Stromal cell of bone marrow (primary cell): ENCODE data around the gene CLEC4G.
"Not testable (repeated sequence)": the region's sequence is repeated elsewhere in the genome, so short reads cannot be mapped to it uniquely, and the experiment has no call there.

Experiments used
- DNase-seq: peaks from one replicate; pipeline ENCODE4 v3.0.0-alpha.2; 2012; ENCODE audit warnings: low read depth

Gene CLEC4G

DNA sequence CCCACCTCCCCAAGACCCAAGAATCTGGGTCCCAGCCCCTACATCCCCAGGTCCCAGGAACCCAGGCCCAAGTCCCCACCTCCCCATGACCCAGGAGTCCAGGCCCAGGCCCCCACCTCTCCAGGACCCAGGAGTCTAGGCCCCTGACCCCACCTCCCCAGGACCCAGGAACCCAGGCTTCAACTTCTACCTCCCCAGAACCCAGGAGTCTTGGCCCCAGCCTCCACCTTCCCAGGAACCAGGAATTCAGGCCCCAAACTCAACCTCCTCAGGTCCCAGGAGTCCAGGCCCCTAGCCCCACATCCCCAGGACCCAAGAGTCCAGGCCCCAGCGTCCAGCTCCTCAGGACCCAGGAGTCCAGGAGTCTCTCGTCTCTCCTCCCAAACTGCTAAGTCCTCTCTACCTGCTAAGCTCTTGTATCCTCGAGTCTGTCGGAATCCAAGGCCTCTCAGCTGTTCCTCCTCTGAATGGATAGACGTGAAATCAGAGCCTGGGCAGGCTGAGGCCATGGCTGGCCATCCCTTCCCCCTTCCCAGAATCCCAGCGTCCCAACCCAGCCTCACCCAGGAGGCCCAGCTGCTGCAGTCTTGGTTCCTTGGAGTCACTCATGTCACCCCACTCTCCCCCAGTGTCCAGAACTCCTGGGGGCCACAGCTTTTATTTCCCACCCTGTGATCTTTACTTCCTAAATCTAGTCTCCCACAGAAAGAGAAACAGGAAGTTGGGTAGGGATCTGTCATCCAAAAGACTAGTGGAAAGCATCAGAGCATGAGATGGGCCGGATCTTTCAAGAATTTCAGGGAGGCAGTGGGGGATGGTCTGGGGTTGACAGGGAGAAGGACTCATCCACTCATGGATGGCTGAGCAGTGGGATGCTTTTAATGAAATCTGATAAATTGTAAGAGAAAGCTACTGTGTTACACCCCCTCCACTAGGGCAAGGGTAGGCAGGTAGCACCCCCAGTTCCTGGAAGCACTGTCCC is 15.3 kb upstream of the CLEC4G start, which contains the start of gene CD209:
CD209 (minus strand) TSS at position 632 of the 982 bp plus-strand sequence; CDS start at position 609, 23 bp downstream.
- DNase-seq = no peak

DNA sequence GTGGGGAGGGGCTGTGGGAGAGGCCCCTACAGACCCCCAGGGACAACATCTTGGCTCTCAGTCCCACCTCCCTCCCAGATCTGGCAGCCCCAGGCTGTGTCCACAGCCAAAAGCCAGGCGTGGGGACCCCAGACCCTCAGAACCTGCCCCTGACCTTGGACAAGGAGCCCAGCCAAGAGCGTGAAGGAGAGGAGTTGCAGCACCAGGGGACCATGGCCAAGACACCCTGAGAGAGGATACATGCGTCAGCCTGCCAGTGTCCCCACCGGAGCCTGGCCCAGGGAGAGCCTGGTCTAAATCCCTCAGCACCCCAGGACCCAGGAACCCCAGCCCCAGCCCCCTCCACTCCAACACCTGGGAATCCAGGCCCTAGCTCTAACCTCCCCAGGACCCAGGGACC is 14.4 kb upstream of the CLEC4G start:
- DNase-seq = not testable (repeated sequence)

GRCh38 chr19:7744871-7745650 is 13.2 kb upstream of the CLEC4G start:
- DNase-seq = no peak

GRCh38 chr19:7744199-7744786 is 12.4 kb upstream of the CLEC4G start:
- no peak for DNase-seq

DNA sequence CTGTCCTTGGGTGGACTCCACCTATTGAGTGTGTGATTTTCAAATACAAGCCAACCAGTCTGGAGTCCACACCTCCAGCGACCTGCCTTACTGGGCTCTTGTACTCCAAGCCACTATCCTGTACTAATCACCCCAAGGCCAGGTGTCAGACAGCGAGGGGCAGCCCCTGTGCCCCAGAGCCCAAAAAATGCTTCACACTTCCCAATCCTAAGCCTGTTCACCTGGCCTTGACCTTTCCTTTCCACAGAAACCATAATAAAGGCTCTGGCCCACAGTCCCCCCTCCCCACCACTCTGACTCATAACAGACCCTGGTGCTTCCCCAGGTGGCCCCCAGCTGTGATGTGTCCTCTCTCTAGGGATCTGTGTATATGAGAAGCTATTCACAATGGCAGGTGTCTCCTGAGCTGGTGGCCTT is 11.5 kb upstream of the CLEC4G start:
- no peak for DNase-seq

DNA sequence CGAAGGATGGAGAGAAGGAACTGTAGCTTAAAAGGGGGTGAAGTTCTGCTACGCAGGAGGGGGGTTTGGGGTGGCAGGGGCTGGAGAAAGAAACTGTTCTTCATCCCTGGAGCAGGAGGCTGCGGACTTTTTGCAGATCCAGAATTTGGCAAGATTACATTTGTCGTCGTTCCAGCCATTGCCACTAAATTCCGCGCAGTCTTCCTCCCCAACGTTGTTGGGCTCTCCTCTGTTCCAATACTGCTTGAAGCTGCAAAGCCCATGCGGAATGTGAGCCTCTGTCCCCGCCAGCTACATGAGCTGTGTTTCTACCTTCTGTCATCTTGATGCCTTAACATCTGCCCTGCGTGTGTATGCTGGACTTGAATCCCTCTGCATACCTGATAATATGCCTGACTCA is 11.1 kb upstream of the CLEC4G start:
- no peak for DNase-seq

GRCh38 chr19:7742575-7742974 is 10.7 kb upstream of the CLEC4G start:
- DNase-seq = no peak

GRCh38 chr19:7740682-7741054 is 8.8 kb upstream of the CLEC4G start:
- DNase-seq = no peak

DNA sequence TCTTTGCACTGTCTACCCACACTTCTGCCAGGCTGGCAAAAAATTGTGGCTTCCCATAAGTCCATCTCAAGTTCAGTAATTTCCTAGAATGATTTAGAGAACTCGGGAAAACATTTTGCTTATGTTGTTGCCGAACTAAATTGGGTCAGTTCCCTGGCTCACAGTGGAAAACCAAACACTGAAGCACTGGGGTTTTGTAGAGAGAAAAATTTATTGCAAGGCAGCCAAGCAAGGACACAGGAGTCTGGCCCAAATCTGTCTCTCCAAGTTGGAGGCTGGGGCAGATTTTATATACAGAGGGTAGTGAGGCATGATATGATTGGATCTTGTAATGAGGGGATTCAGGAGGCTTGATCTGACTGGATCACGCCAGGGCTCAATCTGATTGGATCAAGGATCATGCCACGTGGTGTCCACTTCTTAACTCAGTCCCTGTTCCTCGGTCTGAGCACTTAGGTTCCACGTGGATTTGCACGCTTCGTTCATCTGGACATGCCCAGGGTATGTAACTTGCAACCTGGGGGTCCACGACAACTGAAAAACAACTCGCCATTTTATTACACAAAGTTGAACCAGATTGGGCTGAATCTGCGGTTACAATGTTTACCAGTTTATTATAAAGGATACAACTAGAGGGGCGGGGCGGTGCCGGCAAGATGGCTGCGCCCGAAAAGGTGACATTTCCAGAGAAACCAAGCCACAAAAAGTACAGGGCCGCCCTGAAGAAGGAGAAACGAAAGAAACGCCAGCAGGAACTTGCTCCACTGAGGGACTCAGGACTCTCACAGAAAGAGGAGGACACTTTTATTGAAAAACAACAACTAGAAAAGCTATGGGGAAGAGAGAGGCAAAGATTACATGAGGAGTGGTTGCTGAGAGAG is 8.1 kb upstream of the CLEC4G start:
- DNase-seq = no peak

DNA sequence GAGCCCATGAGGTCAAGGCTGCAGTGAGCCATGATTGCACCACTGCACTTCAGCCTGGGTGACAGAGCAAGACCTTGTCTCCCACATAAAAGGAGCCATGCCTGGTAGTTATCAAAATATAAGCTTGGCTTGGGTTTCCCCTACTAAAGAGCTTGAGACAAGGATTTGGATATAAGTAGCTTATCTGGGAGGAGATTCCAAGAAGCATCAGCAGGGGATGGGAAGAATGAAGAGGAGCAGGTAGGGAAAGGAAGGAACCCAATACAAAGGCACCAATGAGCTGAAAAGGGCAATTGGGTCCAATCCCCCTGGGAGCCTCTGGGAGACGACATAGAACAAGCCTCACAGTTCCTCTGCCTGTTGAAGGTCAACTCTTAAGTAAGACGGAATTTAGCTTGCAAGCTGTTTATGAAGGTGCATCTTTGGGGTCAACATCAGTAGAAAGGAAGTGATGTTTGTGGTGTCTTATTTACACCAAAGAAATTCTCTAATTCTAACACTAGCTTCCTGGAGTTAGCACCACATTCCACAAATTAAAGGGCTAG is 7.4 kb upstream of the CLEC4G start:
- no peak for DNase-seq

- DNase-seq = no peak
Measured at GRCh38 chr19:7738023-7738422, 6.1 kb upstream of the CLEC4G start.

DNA sequence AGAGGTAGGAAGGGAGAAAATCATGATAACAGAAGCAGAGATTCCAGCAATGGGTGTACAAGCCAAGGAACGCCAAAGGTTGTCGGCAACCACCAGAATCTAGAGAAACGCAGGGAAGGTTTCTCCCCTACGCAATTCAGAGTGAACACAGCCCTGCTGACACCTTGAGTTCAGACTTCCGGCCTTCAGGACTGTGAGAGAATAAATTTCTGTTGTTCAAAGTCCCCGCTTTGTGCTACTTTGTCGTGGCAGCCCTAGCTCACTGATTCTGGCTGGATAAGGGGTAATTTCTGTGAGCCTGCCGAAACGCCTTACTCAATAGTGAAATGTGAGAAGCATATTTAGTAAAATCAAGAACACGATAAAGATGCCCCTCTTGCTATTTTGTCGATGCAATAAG is 5.3 kb upstream of the CLEC4G start:
- DNase-seq = no peak

- DNase-seq = no peak
Measured at GRCh38 chr19:7736148-7736547, 4.2 kb upstream of the CLEC4G start.

GRCh38 chr19:7734220-7735203 is 2.6 kb upstream of the CLEC4G start:
- no peak for DNase-seq

DNA sequence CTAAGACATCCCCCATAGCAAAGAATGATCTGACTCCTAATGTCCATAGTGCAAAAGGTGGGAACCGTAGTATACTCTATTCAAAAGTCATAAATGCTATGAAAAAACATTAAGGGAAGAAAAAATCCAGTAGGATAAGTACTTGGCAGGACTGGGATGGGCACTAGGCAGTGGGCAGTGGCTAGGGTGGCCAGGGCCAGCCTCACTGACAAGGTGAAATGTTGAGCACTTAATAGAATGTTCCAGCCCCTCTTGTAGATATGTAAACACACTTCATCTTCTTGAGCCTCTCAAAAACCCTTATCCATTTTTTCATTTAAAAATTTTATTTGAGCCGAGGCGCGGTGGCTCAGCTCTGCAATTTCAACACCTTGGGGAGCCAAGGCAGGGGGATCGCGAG is 1.5 kb upstream of the CLEC4G start:
- DNase-seq = no peak

DNA sequence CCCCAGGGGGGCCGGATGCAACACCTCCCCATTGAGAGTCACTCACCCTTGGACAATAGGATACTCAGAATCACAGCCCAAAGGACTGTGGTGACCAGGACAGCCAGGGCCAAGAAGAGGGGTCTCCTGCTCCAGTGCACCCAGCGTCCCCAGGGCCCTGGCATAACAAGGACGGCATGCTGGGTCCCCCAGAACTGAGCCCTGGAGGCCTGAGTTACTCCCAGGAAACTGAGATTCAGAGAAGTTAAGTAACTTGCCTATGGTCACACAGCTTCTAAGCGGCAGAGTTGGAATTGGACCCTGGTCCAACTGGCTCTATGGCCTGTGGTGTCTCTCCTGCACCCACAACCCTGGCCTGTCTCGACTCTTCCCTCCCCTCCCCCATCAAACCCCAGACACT is 295 bp downstream of the CLEC4G start:
- no peak for DNase-seq

GRCh38 chr19:7731218-7731595 is 703 bp downstream of the CLEC4G start:
- DNase-seq = no peak

- DNase-seq = no peak
Measured at GRCh38 chr19:7730286-7731217, 1.4 kb downstream of the CLEC4G start.

- DNase-seq = no peak
Measured at GRCh38 chr19:7729831-7730285, 2.1 kb downstream of the CLEC4G start.
